Activated T-cell treated with anti-CD3 and anti-CD28 coated beads, Interleukin-2, amount 50 U/mL, for 1 hour (primary cell): ENCODE measurements around the gene XIRP1.

Source experiments
- DNase-seq: peaks from one replicate; pipeline ENCODE4 v3.0.0-alpha.2; 2020

XIRP1 gene

DNA sequence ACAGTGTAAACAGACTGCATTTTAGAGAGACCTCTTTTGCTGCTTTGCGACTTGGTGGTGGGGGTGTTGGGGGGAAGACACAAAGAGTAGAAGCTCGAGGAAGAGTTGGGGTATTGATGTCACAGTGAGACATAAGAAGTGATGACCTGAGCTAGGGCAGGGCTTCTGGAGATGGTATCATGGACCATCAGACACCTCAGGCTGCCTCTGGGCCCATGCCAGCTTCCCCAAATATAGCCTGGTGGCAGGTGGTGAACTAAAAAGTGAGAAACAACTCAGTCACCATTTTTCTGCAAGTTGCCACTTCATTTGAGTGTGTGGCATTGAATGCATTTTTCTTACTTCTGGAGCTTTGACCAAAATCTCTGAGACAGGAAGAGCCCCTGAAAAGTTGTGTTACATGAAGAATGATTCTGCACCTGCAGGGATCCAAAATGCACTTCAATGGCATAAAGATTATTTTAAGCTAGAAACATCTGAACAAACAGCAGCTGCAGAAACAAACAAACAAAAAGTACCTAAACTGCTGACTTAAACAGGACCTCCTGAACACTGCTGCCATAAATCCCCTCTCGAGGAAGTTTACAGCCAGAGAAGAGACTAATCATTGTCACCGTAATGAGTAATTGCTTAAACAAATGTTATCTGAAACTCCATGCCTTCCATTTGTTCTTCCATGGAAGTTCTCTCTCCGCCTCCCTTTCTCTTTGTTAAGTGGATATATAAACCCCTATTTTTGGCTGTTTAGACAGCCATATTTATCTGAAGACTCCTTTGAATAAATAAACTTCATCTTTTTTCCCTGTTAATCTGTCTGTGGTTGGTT, 15.2 kb upstream of the XIRP1 start:
- no peak for DNase-seq

DNA sequence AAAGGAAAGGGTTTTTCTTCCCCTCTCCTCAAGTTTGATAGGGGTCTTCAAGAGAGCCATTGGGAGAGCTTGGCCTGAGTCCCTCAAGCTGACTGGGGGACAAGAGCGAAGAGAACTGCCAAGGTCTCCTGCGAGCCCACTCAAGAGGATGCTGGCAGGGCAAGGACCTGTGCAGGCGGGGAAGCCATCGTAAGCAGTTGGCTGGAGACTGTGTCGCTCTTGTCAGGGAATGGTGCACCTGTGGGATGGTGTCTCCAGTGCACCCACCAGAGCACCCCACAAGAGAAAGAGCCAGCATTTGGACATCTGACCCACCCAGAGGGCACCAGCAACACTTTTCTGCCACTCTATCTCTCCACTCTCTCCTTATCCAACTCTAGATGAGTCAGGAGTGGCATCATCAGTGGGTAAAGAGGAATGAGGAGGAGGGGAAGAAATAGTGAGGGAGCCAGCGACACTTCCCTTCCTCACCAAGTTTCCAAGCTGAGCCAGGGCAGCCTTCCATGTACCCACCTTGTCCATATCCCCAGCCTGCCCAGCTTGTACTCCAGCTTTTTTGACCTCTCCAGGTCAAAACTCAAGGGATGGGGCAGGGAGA, 13.6 kb upstream of the XIRP1 start:
- no peak for DNase-seq

DNA sequence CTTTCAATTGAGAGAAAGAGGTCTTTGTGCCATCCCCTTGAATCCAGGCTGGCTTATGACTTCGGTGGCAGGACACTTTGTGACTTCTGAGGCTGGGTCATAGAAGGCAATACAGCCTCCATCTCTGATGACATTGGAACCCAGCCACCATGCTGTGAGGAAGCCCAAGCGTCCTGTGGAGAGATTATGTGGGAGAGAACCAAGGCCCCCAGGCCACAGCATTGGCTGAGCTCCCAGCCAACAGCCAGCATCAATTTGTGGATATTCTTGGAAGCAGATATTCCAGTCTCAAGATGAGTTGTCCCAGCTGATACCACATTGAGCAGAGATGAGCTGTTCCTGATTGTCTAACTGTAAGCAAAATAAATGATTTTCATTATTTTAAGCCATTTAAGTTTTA, 12.7 kb upstream of the XIRP1 start:
- DNase-seq: no peak

DNA sequence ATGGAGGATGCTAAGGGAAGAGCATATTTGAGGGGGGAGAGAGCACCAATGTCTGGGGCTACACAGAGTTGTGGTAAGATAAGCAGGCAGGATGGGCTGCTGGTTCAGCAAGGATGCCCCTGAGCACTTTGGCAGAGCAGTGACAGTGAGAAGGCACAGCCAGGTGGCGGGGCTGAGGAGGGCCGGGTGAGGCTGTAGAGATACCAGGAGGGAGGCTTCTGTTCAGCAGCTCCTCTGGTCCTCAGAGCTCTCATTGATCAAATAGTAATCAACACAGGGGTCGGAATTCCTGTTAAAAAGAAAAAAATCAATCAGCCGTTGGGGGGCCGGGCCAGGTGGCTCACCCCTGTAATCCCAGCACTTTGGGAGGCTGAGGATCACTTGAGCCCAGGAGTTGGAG, 11.5 kb upstream of the XIRP1 start:
- no peak for DNase-seq

DNA sequence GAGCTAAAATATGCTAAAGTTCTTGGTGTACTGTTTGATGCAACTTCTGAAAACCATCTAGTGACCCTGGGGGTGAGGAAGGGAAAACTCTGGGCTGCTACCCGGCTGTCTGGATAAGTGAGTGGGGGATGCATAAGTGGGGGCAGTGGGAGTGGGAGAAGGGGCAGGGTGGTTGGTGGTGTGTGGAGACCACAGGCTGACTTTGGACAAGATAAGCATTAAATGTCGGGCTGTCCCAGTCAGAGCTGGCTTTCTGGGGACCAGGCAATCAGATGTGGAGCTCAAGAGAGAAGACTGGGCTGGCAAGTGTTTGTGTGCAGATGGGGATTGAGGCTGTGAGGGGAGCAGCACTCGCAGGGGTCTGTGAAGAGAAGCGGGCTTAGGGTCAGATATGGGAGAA, 11.0 kb upstream of the XIRP1 start:
- DNase-seq: no peak

DNA sequence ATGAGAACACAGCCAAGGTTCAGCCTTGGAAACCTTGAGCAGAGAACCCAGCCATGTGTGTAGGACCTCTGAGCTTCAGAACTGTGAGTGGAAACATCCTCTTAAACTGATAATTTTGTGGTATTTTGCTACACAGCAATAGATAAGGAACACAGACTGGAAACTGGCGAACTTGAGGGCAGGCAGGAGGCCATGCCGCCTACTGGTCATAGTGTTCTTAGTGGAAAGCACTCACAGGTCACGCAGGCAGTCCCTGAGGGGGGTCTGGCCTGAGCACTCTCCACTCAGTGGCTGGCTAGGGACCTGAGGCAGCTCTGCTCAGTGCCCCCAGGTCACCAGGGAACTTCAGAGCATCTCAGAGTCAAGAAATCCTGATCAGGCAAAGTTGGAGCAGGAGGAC, 9.7 kb upstream of the XIRP1 start:
- DNase-seq: no peak

DNA sequence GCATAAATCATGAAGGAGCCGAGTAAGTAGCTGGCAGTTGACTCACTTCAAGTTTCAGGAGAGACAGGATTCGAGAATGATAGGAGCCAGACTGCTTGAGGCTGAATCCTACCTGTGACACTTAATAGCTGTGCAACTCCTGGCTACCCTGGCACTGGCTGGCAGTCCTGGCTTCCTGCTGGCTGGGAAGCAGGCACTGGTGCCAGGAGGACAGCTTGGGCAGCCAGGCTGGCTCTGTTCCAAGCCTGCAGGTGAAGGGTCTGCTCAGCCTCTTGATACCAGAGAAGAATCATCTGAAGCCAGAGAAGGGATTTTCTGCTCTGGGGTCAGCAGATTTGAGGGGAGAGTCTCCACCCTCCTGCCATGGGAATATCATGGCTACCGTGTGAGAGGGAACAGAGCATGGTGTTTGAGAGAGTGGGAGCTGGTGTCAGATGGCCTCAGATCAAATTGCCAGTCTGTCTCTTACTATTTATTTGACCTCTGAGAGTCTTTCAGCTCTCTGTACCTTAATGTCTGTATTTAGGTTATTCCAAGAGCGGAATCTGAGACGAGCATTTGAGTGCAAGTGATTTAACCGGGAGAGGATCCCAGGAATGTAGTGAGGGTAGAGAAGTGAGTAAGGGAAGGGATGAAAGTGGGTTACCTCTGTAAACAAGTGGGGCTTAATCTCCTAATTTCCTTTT, 4.4 kb upstream of the XIRP1 start:
- no peak for DNase-seq

DNA sequence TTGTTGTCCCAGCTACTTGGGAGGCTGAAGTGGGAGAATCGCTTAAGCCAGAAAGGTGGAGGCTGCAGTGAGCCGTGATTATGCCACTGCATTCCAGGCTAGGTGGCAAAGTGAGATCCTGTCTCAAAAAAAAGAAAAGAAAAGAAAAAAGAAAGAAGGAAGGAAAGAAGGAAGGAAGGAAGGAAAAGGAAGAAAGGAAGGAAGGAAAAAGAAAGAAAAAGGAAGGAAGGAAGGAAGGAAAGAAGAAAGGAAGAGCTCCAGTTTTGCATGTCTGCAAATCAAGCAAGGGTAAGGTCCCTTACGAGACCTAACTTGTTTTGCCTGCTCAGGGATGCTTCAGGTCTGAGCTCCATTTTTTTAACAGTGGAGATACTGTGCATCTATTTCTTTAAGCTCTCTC, 3.6 kb upstream of the XIRP1 start:
- DNase-seq: no peak

DNA sequence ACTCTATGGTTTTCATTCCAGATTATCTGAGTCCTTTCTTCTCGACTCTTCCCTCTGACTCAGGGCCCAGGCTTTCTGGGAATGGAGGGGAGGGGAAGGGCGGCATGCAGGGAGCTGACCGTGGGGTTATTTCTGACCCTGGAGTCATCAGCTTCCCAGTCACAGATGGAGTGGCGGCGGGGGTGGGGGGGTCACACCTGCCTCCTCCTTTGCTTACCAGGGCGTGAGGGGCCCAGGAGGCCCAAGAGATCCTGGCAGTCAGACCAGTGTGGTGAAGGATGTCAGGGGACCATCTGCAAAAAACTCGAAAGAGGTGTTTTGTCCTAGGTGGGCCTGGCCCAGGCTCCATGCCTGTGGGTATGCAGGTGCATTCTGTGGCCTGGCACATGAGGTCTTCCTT, 996 bp upstream of the XIRP1 start:
- no peak for DNase-seq

DNA sequence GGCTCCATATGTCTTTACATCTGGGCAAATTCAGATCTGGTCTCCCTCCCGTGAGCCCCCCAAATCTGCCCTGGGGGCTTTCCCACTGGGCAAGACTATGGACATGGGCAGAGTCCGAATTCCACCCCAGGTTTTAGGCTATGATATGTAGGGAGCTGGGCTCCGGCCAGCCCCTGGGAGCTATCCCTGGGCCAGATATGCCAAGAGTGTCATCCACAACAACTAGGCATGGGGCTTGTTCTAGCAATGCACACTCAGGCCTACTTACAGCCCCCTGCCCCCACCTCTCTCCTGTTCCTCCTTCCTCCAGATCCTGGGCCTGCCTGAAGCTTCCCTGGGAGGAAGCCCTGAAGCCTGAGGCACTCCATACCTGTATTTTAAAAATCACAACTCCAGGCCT, 622 bp downstream of the XIRP1 start:
- DNase-seq: no peak

DNA sequence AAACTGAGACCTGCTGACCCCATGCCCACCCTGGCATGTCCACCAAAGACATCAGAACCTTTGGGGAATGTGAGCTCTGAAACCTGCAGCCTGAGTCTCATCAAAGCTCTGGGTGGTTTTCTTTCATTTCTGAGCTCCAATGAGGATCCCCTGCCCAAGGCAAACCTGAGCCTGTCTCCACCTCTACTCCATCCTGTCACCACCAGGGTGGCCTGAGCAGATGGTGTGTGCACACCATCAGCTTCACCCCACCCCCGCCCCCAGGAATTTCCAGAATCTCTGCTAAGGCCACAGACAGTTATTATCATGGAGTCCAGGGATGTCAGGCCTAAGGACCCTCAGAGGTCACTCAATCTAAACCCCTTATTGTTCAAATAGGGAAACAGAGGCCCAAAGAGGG, 1.3 kb downstream of the XIRP1 start:
- no peak for DNase-seq

DNA sequence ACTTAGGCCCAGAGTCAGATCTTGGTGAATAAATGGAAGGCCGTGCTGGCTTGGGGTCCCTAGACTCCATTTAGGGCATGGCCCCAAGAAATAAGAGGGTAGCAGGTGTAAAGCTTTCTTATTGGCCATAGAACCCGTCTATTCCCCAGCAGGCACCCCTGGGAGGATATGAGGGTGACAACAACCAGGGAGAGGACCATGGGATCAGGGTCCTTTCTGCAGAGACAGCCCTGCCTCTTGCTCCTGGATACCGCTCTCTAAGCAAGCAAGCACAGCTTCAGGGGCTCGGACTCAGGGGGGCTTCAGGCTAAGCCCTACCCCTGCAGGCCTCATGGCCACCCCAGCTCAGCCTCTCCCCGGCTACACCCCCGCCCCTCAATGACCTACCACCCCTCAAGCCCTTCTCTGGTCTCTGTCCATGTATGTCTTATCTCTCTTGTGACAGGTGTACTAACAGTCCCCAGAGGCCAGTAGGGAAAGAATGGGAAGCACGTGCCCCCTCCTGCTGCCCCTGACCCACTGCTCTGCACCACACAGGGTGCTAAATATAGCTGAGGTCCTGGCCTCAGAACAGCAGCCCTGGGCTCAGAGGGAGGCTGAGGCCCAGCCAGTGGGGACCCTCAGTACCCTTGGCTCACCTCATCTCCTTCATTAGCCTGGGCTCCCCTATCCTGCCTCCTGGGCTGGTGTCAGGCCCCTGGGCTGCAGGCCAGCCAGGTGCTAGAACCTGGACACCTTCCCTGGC, 1.9 kb downstream of the XIRP1 start:
- DNase-seq: no peak

DNA sequence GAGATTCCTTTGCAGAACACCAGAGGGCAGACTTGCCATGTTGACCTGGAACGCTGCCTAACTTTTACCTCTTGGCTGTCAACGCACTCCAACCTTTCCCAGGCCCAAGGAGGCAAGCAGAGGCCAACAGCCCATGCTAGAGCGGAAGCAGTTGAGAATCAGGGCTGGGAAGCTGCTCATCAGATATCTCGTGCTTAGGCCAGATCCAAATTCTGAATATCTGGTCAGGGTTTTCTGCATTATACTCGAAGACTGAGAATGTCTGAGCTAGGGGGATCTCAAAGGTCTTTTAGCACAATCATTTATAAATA, 2.5 kb downstream of the XIRP1 start:
- peak; percentile 58 for DNase-seq

DNA sequence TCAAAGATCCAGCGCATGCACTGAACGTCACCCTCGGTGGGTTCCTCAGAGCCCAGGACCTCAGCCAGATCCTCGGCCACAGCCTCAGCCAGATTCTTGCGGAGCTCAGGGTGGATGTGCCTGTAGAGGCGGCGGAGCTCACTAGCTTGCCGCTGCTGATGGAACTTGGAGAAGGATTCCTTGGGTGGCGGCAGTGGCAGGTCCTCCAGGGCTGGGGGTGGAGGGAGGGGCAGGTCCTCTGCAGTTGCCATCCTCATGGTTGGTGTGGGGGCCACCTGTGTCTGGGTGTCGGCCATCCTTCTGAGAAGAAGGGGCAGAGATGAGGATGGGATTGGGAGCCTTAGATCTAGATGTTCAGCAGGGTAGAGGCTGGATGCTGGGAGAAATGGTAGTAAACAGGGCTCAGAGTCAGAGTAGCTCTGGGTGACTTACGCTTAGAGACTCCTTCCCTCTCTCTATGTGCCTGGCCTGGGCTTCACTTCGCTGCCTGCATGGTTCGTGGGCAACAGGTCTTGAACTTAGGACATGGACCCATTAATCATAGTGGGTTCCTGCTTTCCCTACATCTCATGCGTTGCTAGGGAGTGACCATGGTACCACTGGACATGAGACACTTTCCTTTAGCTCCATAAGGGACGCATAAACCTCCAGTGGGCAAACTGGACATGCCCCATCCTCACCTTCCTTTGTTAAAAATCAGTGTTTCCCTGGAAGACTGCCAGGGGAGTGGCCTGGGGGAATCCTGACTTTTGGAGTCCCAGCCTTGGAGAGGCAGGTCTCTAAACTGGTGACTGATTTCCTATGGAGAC, 3.0 kb downstream of the XIRP1 start:
- DNase-seq: no peak

DNA sequence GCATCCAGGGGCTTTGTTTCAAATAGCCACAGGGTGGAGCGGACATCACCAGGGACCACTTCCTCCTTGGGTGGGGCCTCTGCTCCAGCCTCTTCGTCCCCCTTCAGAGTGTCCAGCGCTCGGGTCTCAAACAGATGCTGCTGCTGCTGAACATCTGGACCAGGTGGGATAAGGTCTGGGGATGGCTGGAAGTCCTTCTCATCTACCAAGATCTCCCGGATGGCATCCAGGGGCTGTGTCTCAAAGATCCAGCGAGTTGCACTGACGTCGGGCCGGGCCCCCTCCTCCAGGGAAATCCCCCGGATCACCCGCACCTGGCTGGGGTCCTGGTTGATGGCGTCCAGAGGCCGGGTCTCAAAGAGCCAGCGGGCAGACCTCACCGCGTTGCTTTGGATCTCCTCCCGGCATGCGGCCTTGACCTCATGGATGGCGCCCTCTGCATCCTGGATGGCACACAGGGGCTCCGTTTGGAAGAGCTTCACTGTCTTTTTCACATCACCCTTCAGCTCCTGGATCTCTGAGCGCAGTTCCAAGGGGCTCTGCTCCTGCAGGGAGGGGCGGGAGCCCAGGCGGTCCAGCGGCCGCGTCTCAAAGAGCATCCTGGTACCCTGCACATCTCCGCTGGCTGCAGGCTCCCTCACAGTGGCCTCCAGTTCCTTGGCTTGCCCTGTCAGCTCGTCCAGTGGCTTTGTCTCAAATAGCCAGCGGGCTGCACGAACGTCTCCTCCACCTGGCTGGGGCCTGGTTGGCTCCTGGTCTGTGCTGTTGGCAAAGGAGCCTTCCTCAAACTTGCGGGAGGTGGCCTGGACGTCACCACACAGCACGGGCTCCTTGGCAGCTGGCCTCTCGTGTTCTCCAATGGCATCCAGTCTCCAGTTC, 3.9 kb downstream of the XIRP1 start:
- DNase-seq: no peak

DNA sequence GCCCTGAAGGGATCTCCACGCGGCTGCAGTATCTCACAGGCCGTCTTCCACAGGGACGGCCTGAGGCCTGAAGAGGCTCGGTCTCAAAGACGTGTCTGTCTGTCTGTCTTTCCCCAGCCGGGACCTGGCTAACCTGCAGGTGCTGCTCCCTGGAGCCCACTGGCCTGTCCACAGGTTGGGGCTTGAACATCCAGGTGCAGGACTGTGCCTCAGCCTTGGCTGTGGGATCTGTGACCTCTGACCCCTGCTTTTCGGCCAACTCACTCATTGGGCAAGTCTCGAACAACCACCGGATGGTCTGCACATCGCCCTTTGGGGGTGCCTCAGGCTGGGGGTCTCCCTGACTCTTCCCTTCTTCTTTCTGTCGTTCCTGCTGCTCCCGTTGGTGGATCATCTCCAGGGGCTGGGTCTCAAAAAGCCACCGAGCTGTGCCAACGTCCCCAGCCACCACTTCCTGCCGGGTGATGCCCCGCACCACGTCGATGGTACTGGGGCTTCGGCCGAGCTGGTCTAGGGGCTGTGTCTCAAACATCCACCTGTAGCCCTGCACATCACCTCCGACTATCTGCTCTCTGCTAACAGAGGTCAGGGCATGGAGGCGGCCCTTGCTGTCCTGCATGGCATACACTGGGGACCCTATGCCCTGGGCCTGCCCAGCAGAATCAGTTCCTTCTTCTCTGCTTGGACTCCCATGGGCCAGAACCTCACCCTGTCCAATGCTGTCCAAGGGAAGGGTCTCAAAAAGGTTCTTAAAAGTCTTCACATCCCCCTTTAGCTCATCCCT, 4.8 kb downstream of the XIRP1 start:
- DNase-seq: no peak

DNA sequence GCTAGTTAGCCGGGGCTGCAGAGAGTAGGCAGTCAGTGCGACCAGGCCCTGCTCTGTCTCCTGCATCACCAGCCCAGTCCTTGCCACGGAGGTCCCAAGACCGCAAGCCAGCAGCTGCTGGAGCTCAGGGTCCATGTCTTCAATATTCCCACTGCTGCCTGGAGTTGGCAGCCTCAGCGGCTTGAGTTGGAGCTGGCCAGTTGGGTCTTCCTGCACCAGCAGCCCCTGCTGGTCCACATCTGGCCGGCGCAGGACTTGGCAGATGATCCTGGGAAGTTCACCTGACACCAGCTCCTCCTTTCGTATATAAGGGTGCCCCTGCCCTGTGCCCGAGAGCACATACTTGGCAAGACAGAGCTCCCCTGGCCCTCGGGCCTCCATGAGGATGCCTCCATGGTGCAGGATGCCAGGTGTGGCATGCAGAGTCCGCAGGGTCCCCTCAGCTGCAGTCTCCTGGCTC, 5.7 kb downstream of the XIRP1 start:
- DNase-seq: no peak

DNA sequence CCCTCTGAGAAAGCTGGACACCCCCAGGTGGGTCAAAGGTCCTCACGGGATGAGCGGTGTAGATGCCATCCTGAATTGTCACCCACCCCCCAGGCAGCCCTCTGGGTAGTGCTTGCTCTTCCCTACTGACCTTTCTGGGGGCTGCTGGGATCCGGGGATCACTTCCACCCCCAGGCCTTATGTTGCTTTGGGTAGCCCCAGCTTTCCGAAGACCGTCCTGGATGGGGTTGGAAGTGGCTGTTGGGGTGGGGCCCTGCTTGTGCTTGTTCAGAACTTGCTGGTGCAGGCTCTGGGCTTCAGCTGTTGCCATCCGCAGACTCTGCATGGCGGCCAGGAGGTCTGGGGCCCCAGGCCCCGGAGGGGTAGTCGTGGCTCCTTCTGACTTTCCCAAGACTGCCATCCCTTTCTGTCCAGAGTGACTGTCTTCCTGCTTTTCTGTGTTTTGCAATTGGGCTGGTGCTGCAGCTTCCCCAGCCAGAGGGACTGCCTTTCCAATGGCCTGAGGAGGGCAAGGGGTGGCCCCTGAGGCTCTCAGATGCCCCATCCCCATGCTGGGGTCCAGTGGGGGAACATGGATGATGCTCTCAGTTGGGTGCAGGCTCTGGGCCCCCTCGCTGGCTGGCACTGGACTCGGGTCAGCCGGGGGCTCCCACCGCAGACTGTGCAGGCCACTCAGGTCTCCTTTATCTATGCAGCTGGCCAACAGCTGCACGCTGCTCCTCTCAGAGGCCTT, 6.3 kb downstream of the XIRP1 start:
- DNase-seq: no peak

DNA sequence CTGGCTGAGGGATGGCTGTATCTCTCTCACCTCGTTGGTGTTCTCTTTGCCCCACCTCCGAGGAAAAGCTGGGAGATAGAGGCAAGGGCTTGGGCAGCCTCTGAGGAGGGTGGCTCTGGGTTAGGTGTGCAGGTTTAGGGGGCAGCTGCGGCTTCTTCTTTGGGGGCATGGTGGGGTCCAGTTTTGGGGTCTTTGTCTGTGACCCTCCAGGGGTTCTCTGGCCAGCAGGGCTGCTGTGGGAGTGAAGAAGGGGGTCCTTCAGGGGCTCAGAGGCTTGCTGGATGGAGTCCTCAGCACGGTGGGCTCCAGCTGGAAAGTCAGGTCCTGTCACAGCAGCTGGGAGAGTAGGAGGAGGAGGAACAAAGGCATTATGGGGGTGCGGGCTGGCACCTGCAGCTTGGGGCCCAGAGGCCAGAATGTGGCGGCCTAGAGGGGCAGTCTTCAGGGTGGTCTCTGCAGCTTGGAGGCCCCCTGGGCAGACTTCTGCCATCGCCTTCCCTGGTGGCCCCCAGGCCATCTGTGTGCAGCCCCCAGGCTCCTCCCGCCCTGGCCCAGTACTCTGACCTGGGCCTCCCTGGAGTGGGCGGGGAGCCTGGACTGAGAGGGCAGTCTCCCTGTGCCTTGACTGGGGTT, 7.0 kb downstream of the XIRP1 start:
- DNase-seq: no peak

DNA sequence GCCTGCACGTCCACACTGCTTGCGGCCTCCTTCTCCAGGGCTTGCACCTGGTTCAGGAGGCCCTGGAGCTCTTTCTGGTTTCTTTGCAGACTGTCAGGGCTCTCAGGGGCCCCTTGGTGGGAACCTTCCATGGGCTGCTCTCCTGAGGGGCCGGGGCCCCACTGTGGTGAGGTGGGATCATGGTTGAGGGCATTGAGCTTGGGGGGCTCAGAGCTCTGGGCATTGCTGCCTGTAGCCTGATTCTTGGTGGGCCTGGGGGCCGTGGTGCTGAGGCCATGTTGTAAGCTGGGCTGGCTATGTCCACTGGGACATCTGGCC, 7.5 kb downstream of the XIRP1 start:
- DNase-seq: no peak
